22Rv1 (cell line): ENCODE data around the gene XYLT2.
"Not testable (repeated sequence)": the region's sequence is repeated elsewhere in the genome, so short reads cannot be mapped to it uniquely, and the experiment has no call there.

Experiments used
- H3K27ac ChIP-seq: fragments of 450-650 bp; 2 replicates; pipeline ENCODE4 v1.5.1; 2017
- ZFX ChIP-seq: fragments of 450-650 bp; IDR thresholded peaks from 2 replicates; pipeline ENCODE4 v1.6.1; 2017; ENCODE audit warnings: antibody characterized with exemption, borderline replicate concordance
- TF ChIP-seq, protein P1 (sequence below): fragments of 450-650 bp; IDR thresholded peaks from 2 replicates; pipeline ENCODE4 v1.5.1; 2017; ENCODE audit warnings: mild to moderate bottlenecking

The XYLT2 gene

DNA sequence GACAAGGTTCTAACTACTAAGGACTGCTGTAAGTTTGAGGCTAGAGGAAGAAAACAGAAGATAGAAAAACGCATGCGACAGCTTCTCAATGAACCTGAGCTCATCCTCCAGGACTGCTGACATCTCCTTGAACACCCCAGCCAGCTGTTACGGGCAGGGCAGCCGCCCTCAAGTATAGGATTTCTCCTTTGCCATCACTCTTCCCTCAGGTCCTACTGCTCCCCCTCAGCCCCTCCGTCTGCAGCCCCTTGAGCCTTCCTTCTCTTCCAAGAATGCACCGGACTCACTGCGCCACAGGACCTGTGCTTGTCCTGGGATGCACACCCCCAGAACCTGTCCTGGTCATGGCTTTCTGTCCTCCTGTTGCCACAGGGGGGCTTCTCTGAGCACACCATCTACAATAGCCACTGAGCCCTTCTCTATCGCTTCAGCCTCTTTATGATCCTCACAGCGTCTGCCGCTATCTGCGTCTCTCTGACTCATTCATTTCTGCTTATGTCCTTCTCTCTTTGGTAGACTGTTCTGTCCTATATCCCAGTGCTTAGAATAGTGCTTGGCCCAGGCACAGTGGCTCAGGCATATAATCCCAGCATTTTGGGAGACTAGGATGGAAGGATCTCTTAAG is 15.7 kb upstream of the XYLT2 start:
- TF ChIP-seq, protein P1, sequence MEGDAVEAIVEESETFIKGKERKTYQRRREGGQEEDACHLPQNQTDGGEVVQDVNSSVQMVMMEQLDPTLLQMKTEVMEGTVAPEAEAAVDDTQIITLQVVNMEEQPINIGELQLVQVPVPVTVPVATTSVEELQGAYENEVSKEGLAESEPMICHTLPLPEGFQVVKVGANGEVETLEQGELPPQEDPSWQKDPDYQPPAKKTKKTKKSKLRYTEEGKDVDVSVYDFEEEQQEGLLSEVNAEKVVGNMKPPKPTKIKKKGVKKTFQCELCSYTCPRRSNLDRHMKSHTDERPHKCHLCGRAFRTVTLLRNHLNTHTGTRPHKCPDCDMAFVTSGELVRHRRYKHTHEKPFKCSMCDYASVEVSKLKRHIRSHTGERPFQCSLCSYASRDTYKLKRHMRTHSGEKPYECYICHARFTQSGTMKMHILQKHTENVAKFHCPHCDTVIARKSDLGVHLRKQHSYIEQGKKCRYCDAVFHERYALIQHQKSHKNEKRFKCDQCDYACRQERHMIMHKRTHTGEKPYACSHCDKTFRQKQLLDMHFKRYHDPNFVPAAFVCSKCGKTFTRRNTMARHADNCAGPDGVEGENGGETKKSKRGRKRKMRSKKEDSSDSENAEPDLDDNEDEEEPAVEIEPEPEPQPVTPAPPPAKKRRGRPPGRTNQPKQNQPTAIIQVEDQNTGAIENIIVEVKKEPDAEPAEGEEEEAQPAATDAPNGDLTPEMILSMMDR, result no peak
- no peak for TF ChIP-seq ZFX

DNA sequence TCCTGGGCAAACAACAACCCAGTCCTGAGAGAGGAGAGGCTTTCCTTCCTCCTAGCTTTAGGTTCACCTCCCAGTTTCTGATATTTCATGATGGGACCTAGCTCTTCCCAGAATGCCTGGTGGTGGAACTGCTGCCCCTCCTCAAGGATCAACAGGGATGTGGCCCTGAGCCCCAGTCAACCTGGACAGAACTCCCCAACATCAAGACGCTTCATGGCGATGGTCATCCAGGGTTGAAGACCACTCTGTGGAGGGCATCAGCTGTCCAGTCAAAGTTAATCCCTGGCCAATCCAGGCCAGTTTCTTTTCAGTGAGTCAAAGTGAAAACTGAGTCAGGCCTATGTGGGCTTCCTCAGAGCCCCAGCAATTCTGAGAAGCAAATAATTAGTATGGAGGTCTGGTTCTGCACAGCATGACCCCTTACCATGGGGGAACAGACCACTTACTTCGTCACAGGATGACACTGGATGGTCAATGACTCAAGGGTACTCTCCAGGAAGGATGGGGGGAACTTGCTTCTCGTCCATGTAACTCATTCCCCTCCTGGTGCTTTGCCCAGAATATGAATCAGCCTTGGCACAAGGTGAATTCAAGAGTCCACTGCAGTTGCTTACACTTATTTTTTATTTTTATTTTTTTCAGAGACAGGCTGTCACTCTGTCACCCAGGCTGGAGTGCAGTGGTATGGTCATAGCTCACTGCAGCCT is 14.7 kb upstream of the XYLT2 start:
- no peak overlapping the region for H3K27ac ChIP-seq
- no peak for TF ChIP-seq ZFX
- TF ChIP-seq, protein P1, result no peak

More for the DNA sequence above, 15.7 kb upstream of the XYLT2 start:
- no peak overlapping the region for H3K27ac ChIP-seq

DNA sequence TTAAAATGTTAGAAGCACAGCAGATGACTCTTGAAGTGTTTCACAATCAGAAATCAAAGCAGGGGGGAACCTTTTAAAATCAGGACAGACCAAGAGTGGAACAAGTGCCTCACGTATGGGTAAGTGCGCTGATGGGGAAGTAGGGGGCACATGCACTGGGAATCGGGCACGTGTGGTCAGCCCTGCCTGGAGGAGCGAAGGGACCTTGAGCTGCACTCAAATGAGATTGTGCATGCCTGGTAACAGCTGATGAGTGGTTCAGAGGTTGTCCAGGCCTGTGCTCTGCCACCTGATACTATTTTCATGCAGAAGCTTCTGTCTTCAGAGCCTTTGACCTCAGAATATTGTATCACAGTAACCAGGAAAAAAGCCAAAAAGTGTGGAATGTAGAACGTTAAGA is 13.7 kb upstream of the XYLT2 start:
- TF ChIP-seq, protein P1, result no peak
- no peak for TF ChIP-seq ZFX
- H3K27ac ChIP-seq, result no peak overlapping the region

DNA sequence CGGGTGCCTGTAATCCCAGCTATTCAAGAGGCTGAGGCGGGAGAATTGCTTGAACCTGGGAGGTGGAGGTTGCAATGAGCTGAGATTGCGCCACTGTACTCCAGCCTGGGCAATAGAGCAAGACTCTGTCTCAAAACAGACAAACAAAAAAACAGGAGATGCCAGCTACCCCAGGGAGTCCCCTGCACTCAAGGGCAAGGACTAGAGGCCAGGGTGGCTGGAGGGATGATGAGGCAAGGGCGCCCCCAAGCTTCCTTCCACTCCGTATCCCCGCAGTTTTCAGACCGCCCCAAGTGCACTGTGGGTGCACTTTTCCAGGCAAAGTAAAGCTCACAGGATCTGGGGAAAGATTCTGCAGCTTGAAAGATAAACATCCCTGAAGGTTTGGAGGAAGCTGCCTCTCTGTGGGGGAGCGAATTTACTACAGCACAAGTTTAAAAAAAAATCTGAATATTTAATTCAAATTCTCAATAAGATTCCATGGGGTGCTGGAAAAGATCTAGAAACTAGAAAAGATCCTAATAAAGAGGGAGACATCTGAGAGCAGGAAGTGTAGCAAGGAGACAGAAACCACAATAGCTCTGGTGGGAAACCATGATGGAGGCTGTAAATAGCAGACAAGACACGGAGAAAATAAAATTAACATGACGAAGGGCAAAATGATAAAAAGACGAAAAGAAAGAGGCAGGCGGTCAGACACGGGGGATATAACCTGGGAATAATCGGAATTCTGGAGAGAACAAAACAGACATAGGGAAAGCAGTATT is 12.5 kb upstream of the XYLT2 start:
- H3K27ac ChIP-seq, result not testable (repeated sequence)

DNA sequence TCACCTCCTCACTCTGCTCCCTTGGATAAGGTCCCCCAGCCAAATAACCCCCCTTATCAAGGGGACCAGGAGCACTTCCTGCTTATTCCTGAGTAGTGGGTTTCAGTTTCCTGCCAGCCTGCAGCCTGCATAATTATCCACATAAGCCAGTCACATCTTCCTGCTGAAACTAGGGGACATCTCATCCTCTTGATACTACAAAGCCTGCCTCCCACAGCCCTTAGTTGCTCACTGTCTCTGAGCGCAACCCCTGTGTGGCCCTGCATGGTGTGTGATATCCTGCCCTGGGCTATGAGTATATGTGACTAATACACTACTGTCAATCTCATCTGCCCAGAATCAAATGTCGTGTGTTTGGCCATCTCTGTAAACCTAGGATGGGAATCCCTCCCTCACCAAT is 8.0 kb upstream of the XYLT2 start:
- TF ChIP-seq, protein P1, result no peak
- TF ChIP-seq ZFX, result no peak

DNA sequence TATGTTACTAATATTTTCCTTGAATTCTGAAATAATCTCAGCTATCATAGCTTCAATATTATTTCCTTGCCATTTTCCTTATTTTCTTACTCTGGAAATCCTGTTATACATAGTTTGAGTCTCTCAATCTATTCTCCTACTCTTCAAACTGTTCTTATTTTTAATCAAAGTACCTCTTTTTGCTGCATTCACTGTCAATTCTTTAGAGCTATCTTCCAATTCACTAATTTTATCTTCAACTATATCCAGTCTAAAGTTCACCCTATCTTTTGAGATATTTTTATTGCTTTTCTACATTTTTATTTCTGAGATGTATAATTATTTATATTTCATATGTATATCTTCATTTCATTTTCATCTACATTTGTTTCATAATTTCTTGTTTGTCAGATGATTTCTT is 7.3 kb upstream of the XYLT2 start:
- H3K27ac ChIP-seq, result no peak overlapping the region
- TF ChIP-seq, protein P1, result no peak
- no peak for TF ChIP-seq ZFX

More for the DNA sequence above, 8.0 kb upstream of the XYLT2 start:
- no peak overlapping the region for H3K27ac ChIP-seq

DNA sequence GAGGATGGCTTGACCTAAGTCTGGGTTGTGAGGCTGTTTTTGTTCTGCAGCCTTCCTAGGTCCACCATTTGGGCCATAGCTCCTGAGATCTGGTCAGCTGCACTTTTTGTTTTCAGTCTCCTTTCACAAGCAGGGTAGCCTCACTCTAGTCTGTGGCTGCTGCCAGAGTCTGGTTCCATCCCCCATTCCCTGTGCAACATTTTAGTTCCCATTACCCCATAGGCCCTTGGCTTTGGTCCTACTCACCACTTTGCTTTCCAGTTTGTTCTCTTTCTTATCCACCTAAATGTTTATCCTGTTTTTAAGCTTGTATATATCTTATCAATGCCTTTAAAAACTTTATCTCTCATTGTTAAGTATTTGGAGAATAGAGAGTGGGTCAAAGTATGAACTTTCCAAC is 6.5 kb upstream of the XYLT2 start:
- TF ChIP-seq ZFX, result no peak
- TF ChIP-seq, protein P1, result no peak

More for the DNA sequence above, 6.5 kb upstream of the XYLT2 start:
- H3K27ac ChIP-seq, result no peak overlapping the region
